ENCODE measurements around the gene FAM47E. TPM values are rescaled to one million over a fixed set of nuclear protein-coding genes. Genes with fewer than 3 reads are reported as not detected.

The FAM47E gene
- total and polyA plus RNA-seq, 11 donors = 0.36 to 4.9 (median 2.5) TPM

- Histone ChIP-seq H3K27ac (no peak overlapping the region), H3K36me3 (no peaks in the 10 kb centered on the region), H3K4me1 (peaks cover 0 to 44% (median 7%) of the 10 kb centered on the region in 12 donors), H3K4me3 (no peak overlapping the region), H3K9me3 (peaks cover 0 to 31% (median 5%) of the 10 kb centered on the region in 12 donors), H3K27me3 (no peaks in the 10 kb centered on the region)
- DNase-seq (no peak), ATAC-seq (no peak)
- intact Hi-C loops (cut with DNase I) = no loop called here
- TF ChIP-seq CTCF (IDR thresholded peaks at IDR 0.05) (no peak), POLR2A (IDR thresholded peaks at IDR 0.05) (no peak)
Measured at GRCh38 chr4:76298227-76298626, 46.7 kb downstream of the FAM47E start.

GRCh38 chr4:76300012-76300411 is 48.5 kb downstream of the FAM47E start:
- DNase-seq (peak in 1 of 5 donors; percentile 26), ATAC-seq (peak in 1 of 4 donors; percentile 52)
- H3K4me3 ChIP-seq = no peak overlapping the region
- peaks cover 0 to 40% (median 5%) of the 10 kb centered on the region in 12 donors for H3K4me1 ChIP-seq
- no peaks in the 10 kb centered on the region for H3K36me3 ChIP-seq
- TF ChIP-seq POLR2A (IDR thresholded peaks at IDR 0.05) (no peak), CTCF (IDR thresholded peaks at IDR 0.05) (no peak)
- intact Hi-C loops (cut with DNase I) = loop anchor here in 4 of 10 donors (10.0 kb wide), 4 partner anchors 45 to 115 kb away; partner anchors contain the start of genes SCARB2 (in 2 of the 4) and FAM47E (in 1 of the 4)
- H3K27me3 ChIP-seq = no peaks in the 10 kb centered on the region
- WGBS, 4 donors = 65 to 81% (median 77%) methylated on average over 4 of the region's 4 CpGs
- no peak overlapping the region for H3K27ac ChIP-seq
- peaks cover 0 to 31% (median 5%) of the 10 kb centered on the region in 12 donors for H3K9me3 ChIP-seq

GRCh38 chr4:76301068-76301774 is 49.7 kb downstream of the FAM47E start:
- 82 to 83% (median 83%) methylated on average over 4 of the region's 4 CpGs for WGBS, 4 donors
- Histone ChIP-seq H3K4me3 (no peak overlapping the region), H3K27me3 (no peaks in the 10 kb centered on the region), H3K4me1 (peaks cover 0 to 48% (median 13%) of the 10 kb centered on the region in 12 donors), H3K9me3 (peaks cover 0 to 28% (median 5%) of the 10 kb centered on the region in 12 donors), H3K36me3 (no peaks in the 10 kb centered on the region), H3K27ac (peak overlapping the region in 11 of 12 donors; percentile 29 to 67 (median 55))
- ATAC-seq = peak in 3 of 4 donors; percentile 41 to 63 (median 53)
- TF ChIP-seq CTCF (IDR thresholded peaks at IDR 0.05) = no peak
- no peak for TF ChIP-seq POLR2A (IDR thresholded peaks at IDR 0.05)
- intact Hi-C loops (cut with DNase I) = loop anchor here in 4 of 10 donors (10.0 kb wide), 4 partner anchors 46 to 116 kb away; partner anchors contain the start of genes SCARB2 (in 2 of the 4) and FAM47E (in 1 of the 4)
- DNase-seq = no peak

GRCh38 chr4:76301775-76302162 is 50.2 kb downstream of the FAM47E start:
- Histone ChIP-seq H3K27me3 (no peaks in the 10 kb centered on the region), H3K9me3 (peaks cover 0 to 22% (median 5%) of the 10 kb centered on the region in 12 donors), H3K4me1 (peaks cover 0 to 48% (median 13%) of the 10 kb centered on the region in 12 donors), H3K27ac (peak overlapping the region in 11 of 12 donors; percentile 29 to 67 (median 55)), H3K36me3 (no peaks in the 10 kb centered on the region), H3K4me3 (no peak overlapping the region)
- WGBS, 4 donors = 40 to 72% (median 53%) methylated on average over 1 of the region's 1 CpG
- intact Hi-C loops (cut with DNase I) = loop anchor here in 4 of 10 donors (10.0 kb wide), 4 partner anchors 47 to 117 kb away; partner anchors contain the start of genes SCARB2 (in 2 of the 4) and FAM47E (in 1 of the 4)
- DNase-seq = no peak
- ATAC-seq = no peak
- TF ChIP-seq POLR2A (IDR thresholded peaks at IDR 0.05) = no peak
- TF ChIP-seq CTCF (IDR thresholded peaks at IDR 0.05) = no peak

All from heart left ventricle (tissue), 16 donors.